HG03175 (cell line): ENCODE measurements around the gene CLIC3.
A peak's percentile ranks its signal among the peaks of the same experiment; 100 is the strongest.

ENCODE experiments used
- ATAC-seq: cut with Tn5 transposase; IDR thresholded peaks from one replicate; pipeline ENCODE4 v1.9.1; 2021; ENCODE audit warnings: mild to moderate bottlenecking, moderate library complexity; ENCODE audit not compliant: unreplicated experiment

The CLIC3 gene

GRCh38 chr9:137031904-137032640 lies 35.7 kb upstream of the CLIC3 start, which contains the start of gene FUT7:
TSS of gene FUT7 (minus strand) at chr9:137032088. CDS start at chr9:137031991, 97 bp downstream.
- ATAC-seq: no peak

- peak; percentile 19 for ATAC-seq
These were observed 34.5 kb upstream of the CLIC3 start for GRCh38 chr9:137030538-137031527.

DNA sequence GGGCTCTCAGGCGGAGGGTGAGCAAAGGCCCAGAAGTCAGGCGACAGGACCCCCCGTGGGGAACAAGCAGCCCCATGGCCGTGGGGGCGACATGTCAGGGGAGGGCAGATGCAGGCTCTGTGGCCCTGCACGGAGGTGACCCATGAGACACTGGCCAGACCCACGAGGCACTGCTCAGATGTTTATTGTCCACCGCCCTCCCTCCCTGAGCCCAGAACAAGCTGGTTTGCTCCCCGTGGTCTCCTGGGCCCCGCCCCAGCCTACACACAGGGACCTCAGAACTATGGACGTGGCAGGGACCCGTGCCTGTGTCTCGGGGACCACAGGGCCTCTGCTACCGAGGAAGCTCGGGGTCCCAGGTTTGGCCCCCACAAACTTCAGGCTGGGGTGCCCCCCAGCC lies 33.6 kb upstream of the CLIC3 start:
- ATAC-seq: no peak

DNA sequence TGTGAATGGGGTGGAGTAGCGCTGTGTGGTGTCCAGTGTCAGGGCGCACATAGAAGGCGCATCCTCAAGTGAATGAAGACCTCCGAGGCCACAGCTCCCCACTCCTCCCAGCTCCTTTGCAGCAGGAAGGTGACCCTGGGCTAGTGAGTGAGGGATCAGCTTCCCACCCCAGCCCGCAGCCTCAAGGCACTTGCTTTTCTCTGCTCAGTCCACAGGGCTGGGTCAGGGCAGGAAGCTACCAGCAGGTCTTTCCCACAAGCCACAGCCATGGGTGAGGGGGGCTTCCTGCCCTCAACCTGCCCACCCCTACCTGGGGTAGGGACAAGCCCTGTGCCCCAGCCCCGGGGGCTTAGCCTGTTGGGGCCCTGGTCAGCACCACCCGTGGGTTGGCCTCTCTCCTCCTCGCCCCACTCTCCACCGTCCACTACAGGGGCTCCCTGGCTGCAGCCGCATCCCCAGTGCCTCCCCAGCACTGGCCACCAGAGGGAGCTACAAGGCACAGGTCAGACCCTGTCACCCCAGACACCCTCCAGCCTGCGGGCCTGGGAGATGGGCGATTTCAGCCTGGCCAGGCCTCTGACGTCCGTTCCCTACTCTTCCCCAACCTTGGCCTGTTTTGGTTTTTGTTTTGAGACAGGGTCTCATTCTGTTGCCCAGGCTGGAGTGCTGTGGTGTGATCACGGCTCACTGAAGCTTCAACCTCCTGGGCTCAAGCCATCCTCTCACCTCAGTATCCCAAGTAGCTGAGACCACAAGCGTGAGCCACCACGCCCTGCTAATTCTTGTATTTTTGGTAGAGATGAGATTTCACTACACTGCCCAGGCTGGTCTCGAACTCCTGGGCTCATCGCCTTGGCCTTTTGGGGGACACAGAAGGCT lies 32.9 kb upstream of the CLIC3 start:
- ATAC-seq: peak; percentile 27

- peak; percentile 40 for ATAC-seq
These were observed 32.1 kb upstream of the CLIC3 start for GRCh38 chr9:137028263-137029057.

DNA sequence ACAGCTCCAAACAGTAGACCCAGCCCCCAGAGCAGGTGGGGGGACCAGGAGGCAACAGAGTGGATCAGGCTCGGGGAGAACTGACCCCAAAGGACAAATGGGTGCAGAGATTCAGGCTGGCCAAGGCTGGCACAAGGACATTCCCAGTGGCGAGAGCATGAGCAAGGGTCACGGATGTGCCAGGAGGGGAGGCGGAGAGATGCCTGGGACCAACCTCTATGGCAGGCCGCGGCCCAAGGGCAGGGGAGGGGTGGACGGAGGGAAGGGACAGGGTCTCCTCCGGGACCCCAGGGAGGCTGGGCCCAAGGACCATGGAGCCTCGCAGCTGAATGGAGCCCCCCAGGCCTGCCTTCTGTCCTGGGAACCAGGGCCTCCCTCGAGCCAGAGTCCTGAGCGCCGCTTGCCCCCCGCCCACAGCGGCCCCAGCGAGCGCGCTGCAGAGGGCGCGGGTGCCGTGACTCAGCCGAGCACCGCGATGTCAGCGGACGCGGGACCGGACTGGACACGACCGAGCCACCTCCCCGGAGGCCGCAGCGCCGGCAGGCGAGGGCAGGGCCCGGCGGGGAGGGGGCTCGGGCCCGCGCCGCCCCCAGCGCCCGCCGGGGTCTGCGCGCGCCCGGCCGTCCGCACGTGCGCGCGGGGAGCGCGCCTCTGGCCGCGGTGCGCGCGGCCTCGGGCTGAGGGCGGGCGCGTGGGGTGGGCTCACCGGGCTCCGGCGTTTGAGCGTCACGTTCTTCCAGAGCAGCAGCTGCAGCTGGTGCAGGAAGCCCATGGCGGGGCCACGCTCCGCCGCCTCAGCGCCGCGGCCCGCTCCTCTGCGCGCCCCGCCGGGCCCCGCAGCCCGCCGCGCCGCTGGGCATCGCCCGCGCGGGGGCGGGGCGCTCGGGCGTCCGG lies 31.2 kb upstream of the CLIC3 start, which contains the start of gene ABCA2:
Gene ABCA2, minus strand, starts transcription at position 869 of the 894 bp plus-strand sequence. Its CDS starts 97 bp downstream, at position 772.
- no peak for ATAC-seq

DNA sequence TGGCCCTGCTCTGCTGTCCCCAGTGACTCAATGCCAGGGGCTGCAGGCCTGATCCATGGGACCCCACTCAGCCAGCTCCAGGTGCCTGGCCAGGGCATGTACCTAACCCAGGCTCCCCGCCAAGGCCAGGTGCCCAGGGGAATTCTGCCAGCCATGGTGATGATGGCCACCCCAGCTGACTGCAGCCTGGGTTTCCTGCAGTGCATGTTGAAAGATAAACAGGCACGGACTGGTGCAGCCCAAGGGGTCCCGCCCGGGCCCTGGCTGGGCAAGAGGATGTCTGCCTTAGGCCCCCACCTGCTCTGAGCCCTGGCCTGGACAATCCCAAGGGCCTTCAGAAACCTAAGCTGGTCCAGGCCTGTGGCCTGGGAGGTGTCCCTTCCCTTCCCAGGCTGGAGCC lies 30.5 kb upstream of the CLIC3 start:
- no peak for ATAC-seq

- no peak for ATAC-seq
These were observed 30.0 kb upstream of the CLIC3 start for GRCh38 chr9:137026384-137026783.

DNA sequence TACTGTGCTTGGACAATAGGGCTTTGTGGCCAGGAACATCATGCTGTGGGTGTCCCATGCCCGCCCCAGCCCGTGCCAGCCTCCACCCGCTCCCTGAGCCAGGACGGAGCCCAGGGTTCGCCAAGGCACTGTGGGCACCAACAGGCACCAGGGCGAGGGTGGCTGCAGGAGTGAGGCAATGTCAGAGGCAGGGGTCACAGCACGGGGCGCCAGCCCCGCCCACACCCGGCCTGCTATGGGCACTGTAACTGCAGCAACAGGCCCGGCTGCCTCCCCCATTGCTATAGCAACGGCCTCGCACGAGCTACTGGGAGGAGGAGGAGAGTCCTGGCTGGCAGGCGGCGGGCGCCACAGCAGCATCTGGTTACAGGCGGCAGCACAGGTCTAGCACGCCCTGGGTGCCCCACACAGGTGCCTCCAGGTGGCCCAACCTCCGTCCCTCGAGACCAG lies 29.2 kb upstream of the CLIC3 start:
- ATAC-seq: no peak

DNA sequence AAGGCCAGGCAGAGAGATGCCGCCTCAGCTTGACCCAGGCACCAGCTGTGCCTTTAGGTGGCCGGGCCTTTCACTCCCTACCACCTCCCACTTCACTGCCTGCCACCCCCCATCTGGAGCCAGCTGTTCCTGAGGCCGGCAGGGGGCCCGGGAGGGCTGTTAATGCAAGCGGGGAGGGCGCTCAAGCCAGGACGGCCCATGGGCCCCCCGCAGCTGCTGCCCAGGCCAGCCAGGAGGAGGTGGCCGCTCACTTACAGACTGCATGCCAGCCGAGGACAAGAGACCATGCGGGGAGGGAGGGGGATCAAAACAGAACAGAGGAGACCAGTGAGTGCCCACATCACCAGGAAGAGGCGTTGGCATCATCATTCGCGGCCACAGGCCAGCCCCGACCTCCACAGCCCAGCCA lies 27.2 kb upstream of the CLIC3 start:
- ATAC-seq: no peak

DNA sequence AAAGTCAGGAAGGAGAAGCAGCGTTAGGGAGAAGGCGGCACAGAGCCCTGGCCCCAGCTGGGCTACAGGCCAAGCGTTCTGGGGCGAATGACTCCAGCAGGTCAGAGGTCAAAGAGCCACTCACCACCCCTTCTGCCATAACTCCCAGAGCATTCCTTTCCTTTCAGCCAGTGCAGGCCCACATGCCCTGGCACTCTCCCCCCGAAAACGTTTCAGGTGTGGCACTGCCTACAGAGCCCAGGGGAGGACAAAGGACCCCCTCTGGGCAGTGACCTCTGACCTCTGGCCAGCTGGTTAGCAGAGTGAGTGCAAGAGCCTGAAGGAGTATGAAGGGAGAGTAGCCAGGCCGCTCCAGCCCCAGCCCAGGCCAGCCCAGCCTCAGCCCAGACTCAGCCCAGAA lies 26.8 kb upstream of the CLIC3 start:
- ATAC-seq: no peak

GRCh38 chr9:137022662-137023008 lies 26.3 kb upstream of the CLIC3 start:
- no peak for ATAC-seq

- ATAC-seq: no peak
These were observed 25.8 kb upstream of the CLIC3 start for GRCh38 chr9:137021979-137022661.

DNA sequence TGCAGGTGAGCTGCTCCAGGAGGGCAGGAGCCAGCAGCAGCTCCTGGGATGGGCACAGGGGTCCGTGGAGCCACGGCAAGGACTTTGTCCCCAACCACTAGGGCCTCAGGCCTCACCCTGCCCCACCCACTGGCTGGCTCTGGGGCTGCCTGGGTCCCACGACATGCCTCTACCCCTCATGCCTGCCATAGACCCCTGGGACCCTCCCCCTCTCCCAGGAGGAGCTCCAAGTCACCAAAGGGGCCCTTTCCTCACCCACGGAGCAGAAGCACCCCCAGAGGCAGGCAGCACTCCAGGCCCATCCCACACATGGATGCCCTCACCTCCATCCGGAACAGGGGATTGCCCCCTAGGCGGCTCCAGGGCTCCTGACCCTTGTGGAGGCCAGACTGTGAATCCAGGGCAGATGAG lies 25.2 kb upstream of the CLIC3 start:
- ATAC-seq: no peak

GRCh38 chr9:137020771-137021567 lies 24.6 kb upstream of the CLIC3 start:
- no peak for ATAC-seq

GRCh38 chr9:137019891-137020683 lies 23.7 kb upstream of the CLIC3 start:
- ATAC-seq: no peak
